Breast epithelium (tissue), 3 donors: Measurements from ENCODE around the gene SLC2A10.

Experiments
- CTCF ChIP-seq, 3 donors: fragments of 450-650 bp; IDR thresholded peaks; one replicate each; pipeline ENCODE4 v1.5.1; 2016 to 2017; ENCODE audit warnings: antibody characterized with exemption in 3 of 3, mild to moderate bottlenecking in 3 of 3, moderate library complexity in 3 of 3
- POLR2AphosphoS5 ChIP-seq, 3 donors: sonication (generic); formaldehyde crosslinking; IDR thresholded peaks; one replicate each; pipeline ENCODE4 v1.6.1; 2017; ENCODE audit warnings: antibody characterized with exemption in 3 of 3

GRCh38 chr20:46739431-46740213, 30.2 kb downstream of the SLC2A10 start:
- TF ChIP-seq CTCF (IDR thresholded peaks at IDR 0.05) (no peak), POLR2AphosphoS5 (IDR thresholded peaks at IDR 0.05) (no peak)
